Keratinocyte (primary cell): ENCODE measurements around the gene RDH13. TPM values are rescaled to one million over a fixed set of nuclear protein-coding genes. Genes with fewer than 3 reads are reported as not detected.

Experiments used
- DNase-seq: peaks from one replicate; pipeline ENCODE4 v3.0.0-alpha.2; 2011; ENCODE audit warnings: low read depth, missing footprints, low spot score
- FAIRE-seq: peaks from 2 replicates; lab custom pipeline; 2011; peaks lifted over from hg19 to GRCh38; lab: Jason Lieb, UNC
- H2AFZ ChIP-seq: 2 replicates; pipeline ENCODE4 v1.6.0; 2012; ENCODE audit warnings: low read length, control low read depth, inconsistent platforms; ENCODE audit not compliant: control insufficient read depth
- H3K27ac ChIP-seq: 2 replicates; pipeline ENCODE4 v1.5.1; 2011; ENCODE audit warnings: low read length; ENCODE audit not compliant: control insufficient read depth, insufficient read depth
- H3K27me3 ChIP-seq: 3 replicates; pipeline ENCODE4 v1.6.0; 2011; ENCODE audit warnings: low read length; ENCODE audit not compliant: control insufficient read depth, insufficient read depth; ENCODE audit errors: extremely low read depth
- H3K36me3 ChIP-seq, 2 experiments: 2 replicates in 1 of 2; 3 replicates in 1 of 2; pipeline ENCODE4 v1.5.1; 2011; ENCODE audit warnings: low read length in 2 of 2, mild to moderate bottlenecking in 1 of 2; ENCODE audit not compliant: control insufficient read depth in 2 of 2, insufficient read depth in 2 of 2; ENCODE audit errors: extremely low read depth in 1 of 2
- H3K4me1 ChIP-seq: 3 replicates; pipeline ENCODE4 v1.5.1; 2011; ENCODE audit warnings: low read length; ENCODE audit not compliant: control insufficient read depth, insufficient read depth; ENCODE audit errors: extremely low read depth
- H3K4me2 ChIP-seq: 3 replicates; pipeline ENCODE4 v1.6.0; 2011; ENCODE audit warnings: low read depth, low read length; ENCODE audit not compliant: control insufficient read depth, insufficient read depth; ENCODE audit errors: extremely low read depth
- H3K4me3 ChIP-seq, 3 experiments: fragments of 200-600 bp in 1 of 3; sonication (generic) in 1 of 3; 2 replicates in 2 of 3; 3 replicates in 1 of 3; pipeline ENCODE4 v1.5.1; 2011 to 2016; ENCODE audit warnings: low read length in 3 of 3, mild to moderate bottlenecking in 3 of 3, control low read depth in 2 of 3, inconsistent platforms in 1 of 3, low read depth in 1 of 3, mixed read lengths in 1 of 3, mixed run types in 1 of 3, moderate library complexity in 1 of 3; ENCODE audit not compliant: control insufficient read depth in 2 of 3, insufficient read depth in 2 of 3; ENCODE audit errors: extremely low read depth in 1 of 3
- H3K79me2 ChIP-seq: 2 replicates; pipeline ENCODE4 v1.6.0; 2012; ENCODE audit warnings: low read length; ENCODE audit not compliant: control insufficient read depth, insufficient read depth
- H3K9ac ChIP-seq: 3 replicates; pipeline ENCODE4 v1.6.0; 2011; ENCODE audit warnings: low read length; ENCODE audit not compliant: control insufficient read depth, insufficient read depth; ENCODE audit errors: extremely low read depth
- H3K9me1 ChIP-seq: 3 replicates; pipeline ENCODE4 v1.6.0; 2011; ENCODE audit warnings: low read length; ENCODE audit not compliant: control insufficient read depth, insufficient read depth; ENCODE audit errors: extremely low read depth
- H3K9me3 ChIP-seq: 2 replicates; pipeline ENCODE4 v1.5.1; 2012; ENCODE audit warnings: low read depth, low read length; ENCODE audit not compliant: control insufficient read depth
- H4K20me1 ChIP-seq: 3 replicates; pipeline ENCODE4 v1.6.0; 2011; ENCODE audit warnings: low read length; ENCODE audit not compliant: control insufficient read depth, insufficient read depth; ENCODE audit errors: extremely low read depth
- CTCF ChIP-seq, 3 experiments: IDR thresholded peaks in 1 of 3; conservative IDR thresholded peaks in 1 of 3; optimal IDR thresholded peaks in 1 of 3; 2 replicates in 2 of 3; 3 replicates in 1 of 3; pipeline versions ENCODE3 to v1.5.1; 2011; ENCODE audit warnings: low read length in 3 of 3, mild to moderate bottlenecking in 3 of 3, moderate library complexity in 2 of 3, control low read depth in 1 of 3, inconsistent platforms in 1 of 3; ENCODE audit not compliant: insufficient read depth in 2 of 3; ENCODE audit errors: extremely low read depth in 1 of 3
- EZH2 ChIP-seq: IDR thresholded peaks from one replicate; pipeline ENCODE4 v1.6.1; 2012; ENCODE audit warnings: inconsistent platforms, mild to moderate bottlenecking, low read length, moderate library complexity
- dilution Hi-C: fragments of 300-500 bp; cut with MboI; formaldehyde crosslinking; loops from one replicate; pipeline ENCODE4 v1.7.0; 2020; ENCODE audit warnings: low sequenced_read_pairs; ENCODE audit not compliant: extremely low pct_ligation_motif_present
- polyA plus RNA-seq, 5 experiments: library from polyadenylated mRNA; depleted of rRNA in 3 of 5; stranded (reverse) in 3 of 5; stranded (forward) in 1 of 5; unstranded in 1 of 5; fragments of >200 nt; gene quantifications; 1 replicate in 1 of 5; 2 replicates in 3 of 5; 3 replicates in 1 of 5; pipeline versions ENCODE4 v1.2.1 to v1.2.3, GENCODE V29; 2011 to 2012; ENCODE audit warnings: missing spikeins in 2 of 5, low read depth in 1 of 5, low replicate concordance in 1 of 5

The RDH13 gene
- polyA plus RNA-seq, 1 donor (not counting 4 experiments of a cell fraction or from before 2014, with no cell fraction given): 10.6 TPM

- H4K20me1 ChIP-seq: no peaks in the 10 kb centered on the region
- no peaks in the 10 kb centered on the region for H3K27me3 ChIP-seq
- no peak within 1 kb of the TSS for H3K27ac ChIP-seq
- H3K9me3 ChIP-seq: no peaks in the 10 kb centered on the region
- peaks cover 22% of the 10 kb centered on the region for H3K4me1 ChIP-seq
- dilution Hi-C loops: no loop called here
- no peaks in the 10 kb centered on the region for H3K9me1 ChIP-seq
- peak within 1 kb of the TSS in 2 of 3 experiments; percentile 49 to 57 for H3K4me3 ChIP-seq
- FAIRE-seq (peak; percentile 48), DNase-seq (no peak)
- TF ChIP-seq EZH2 (no peak), CTCF (optimal IDR thresholded peaks at IDR 0.05 in 1 of 3, IDR thresholded peaks at IDR 0.05 in 1 of 3, conservative IDR thresholded peaks at IDR 0.05 in 1 of 3; ENCODE audit: extremely low read depth in 1 of 3, insufficient read depth in 2 of 3, low read length in 3 of 3) (no peak)
- H3K4me2 ChIP-seq: peak within 1 kb of the TSS; percentile 51
- H3K79me2 ChIP-seq: no peaks in the 10 kb centered on the region
- H3K9ac ChIP-seq: peak within 1 kb of the TSS; percentile 41
- no peak within 1 kb of the TSS for H2AFZ ChIP-seq
- H3K36me3 ChIP-seq: peaks cover 0 to 3% of the 10 kb centered on the region in 2 experiments
Observed at GRCh38 chr19:55075371-55075998, 12.5 kb upstream of the RDH13 start, which contains the start of gene EPS8L1. TSS of gene EPS8L1 (plus strand) at chr19:55075869. CDS start at chr19:55076445, 576 bp downstream.

GRCh38 chr19:55071913-55072312 is 9.0 kb upstream of the RDH13 start:
- no peaks in the 10 kb centered on the region for H3K36me3 ChIP-seq
- H4K20me1 ChIP-seq: no peaks in the 10 kb centered on the region
- no peak overlapping the region for H2AFZ ChIP-seq
- H3K27ac ChIP-seq: no peak overlapping the region
- H3K79me2 ChIP-seq: no peaks in the 10 kb centered on the region
- no peak overlapping the region for H3K4me3 ChIP-seq
- H3K27me3 ChIP-seq: peaks cover 20% of the 10 kb centered on the region
- H3K9me1 ChIP-seq: no peaks in the 10 kb centered on the region
- peaks cover 25% of the 10 kb centered on the region for H3K4me1 ChIP-seq
- no peak for FAIRE-seq
- no peak overlapping the region for H3K9ac ChIP-seq
- no peaks in the 10 kb centered on the region for H3K9me3 ChIP-seq
- dilution Hi-C loops: no loop called here
- no peak overlapping the region for H3K4me2 ChIP-seq
- DNase-seq: no peak
- TF ChIP-seq EZH2 (no peak), CTCF (optimal IDR thresholded peaks at IDR 0.05 in 1 of 3, IDR thresholded peaks at IDR 0.05 in 1 of 3, conservative IDR thresholded peaks at IDR 0.05 in 1 of 3; ENCODE audit: extremely low read depth in 1 of 3, insufficient read depth in 2 of 3, low read length in 3 of 3) (no peak)
